ENCODE measurements around the gene REL. TPM values are rescaled to one million over a fixed set of nuclear protein-coding genes. Genes with fewer than 3 reads are reported as not detected.

The REL gene
- total RNA-seq (10 to 100 TPM; 90.9 to 96.2 TPM), total RNA-seq (44.0 to 139 reads per million in 2 donors)

DNA sequence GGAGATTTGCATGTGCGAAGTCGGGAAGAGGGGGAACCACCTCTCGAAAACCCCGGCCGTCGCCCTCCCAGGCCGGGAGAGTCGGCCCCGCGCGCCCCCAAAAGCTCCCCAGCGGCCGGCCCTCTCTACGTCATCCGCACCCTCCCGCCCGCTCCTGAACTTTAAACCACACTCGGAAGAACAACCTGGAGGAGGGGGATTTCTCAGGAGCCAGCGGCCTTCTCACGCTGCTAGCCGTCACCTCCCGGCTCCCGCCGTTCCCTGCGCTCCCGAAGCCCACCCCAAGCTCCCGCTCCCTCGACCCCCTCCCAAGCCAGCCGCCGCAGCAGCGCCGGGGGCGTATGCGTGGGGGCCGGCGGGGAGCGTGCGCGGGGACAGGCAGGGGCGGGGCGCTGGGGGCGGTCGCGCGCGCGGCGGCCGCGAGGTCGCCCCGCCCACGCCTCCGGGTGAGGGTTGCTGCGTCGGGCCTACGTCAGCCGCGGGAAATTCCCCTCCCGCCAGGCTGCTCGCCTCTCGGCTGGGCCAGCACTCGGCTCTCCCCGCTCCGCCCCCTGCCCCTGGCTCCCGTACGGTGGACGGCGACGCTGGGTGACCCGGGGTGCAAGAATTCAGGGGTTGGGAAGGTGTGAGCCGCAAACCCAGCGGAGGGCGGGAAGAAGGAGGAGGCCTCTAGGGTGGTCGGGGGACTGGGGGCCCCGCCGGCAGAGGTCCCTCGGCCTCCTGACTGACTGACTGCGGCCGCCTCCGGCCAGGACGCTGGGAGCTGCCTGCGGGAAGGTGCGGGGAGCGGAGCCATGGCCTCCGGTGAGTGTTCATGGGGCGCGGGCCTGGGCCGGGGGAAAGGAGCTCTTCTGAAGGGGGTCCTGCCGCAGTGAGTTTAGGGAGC is at the start of gene REL:
TSS of gene REL (plus strand) at position 528 of the 886 bp plus-strand sequence. CDS start at position 795, 267 bp downstream.
- ATAC-seq, result peak; percentile 87
- peaks cover 24% of the 10 kb centered on the region for H3K4me1 Mint-ChIP-seq
- H3K36me3 Mint-ChIP-seq (ENCODE audit: low read depth), result no peaks in the 10 kb centered on the region

DNA sequence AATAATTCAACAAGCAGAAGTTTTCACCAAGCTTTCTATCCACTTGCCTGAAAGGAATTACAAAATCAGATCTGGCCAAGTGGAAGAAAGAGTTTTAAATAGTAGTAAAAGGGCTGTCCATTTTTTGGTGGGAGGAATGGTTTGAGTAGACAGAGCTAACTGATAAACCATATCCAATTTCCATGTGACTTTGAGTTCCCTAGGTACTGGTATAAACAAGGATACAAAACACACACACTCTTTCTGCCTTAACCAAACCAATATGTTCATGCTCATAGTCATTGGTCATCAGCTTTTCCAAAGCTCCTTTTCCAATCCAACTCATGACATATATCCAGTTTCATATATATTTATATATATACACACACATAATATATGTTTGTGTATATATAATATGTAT is 49.5 kb upstream of the REL start:
- Mint-ChIP-seq H3K27me3 (peaks cover 29% of the 10 kb centered on the region), H3K36me3 (ENCODE audit: low read depth) (no peaks in the 10 kb centered on the region), H3K27ac (no peak overlapping the region), H3K4me1 (peaks cover 6% of the 10 kb centered on the region), H3K4me3 (no peak overlapping the region)
- H3K9me3 ChIP-seq (ENCODE audit: control insufficient read depth, low read length, poor library complexity, severe bottlenecking), result no peaks in the 10 kb centered on the region
- no peak for ATAC-seq
- DNase-seq, result no peak

More for the DNA sequence above, at the start of gene REL:
- Mint-ChIP-seq H3K27me3 (no peaks in the 10 kb centered on the region), H3K4me3 (peak within 1 kb of the TSS; percentile 99), H3K27ac (peak within 1 kb of the TSS; percentile 98)
- H3K9me3 ChIP-seq (ENCODE audit: control insufficient read depth, low read length, poor library complexity, severe bottlenecking), result no peaks in the 10 kb centered on the region
- peak; percentile 85 to 93 (median 87) for DNase-seq

DNA sequence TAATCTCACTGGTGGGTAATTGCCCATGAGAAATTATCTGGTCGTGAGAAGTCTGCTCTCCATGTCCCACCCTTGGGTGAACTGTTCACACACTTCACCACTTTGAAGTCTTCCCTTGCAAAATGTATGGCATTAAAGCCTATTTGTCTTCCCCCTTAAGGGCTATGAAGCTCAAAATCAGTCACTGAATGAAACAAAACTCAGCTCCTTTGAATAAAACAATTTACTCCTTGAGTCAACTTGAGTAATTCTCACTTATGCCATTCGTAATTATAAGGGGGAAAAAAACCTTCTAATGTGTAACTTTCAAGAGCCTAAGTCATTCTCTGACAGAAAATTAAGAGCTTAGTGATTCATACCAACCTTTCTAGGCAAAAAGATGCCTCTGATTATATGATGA is 48.8 kb upstream of the REL start:
- no peak for ATAC-seq
- peak overlapping the region; percentile 3 for H3K27ac Mint-ChIP-seq
- DNase-seq, result no peak
- H3K27me3 Mint-ChIP-seq, result peaks cover 29% of the 10 kb centered on the region
- no peaks in the 10 kb centered on the region for H3K9me3 ChIP-seq (ENCODE audit: control insufficient read depth, low read length, poor library complexity, severe bottlenecking)
- H3K4me3 Mint-ChIP-seq, result no peak overlapping the region
- H3K4me1 Mint-ChIP-seq, result peaks cover under 1% of the 10 kb centered on the region
- no peaks in the 10 kb centered on the region for H3K36me3 Mint-ChIP-seq (ENCODE audit: low read depth)

DNA sequence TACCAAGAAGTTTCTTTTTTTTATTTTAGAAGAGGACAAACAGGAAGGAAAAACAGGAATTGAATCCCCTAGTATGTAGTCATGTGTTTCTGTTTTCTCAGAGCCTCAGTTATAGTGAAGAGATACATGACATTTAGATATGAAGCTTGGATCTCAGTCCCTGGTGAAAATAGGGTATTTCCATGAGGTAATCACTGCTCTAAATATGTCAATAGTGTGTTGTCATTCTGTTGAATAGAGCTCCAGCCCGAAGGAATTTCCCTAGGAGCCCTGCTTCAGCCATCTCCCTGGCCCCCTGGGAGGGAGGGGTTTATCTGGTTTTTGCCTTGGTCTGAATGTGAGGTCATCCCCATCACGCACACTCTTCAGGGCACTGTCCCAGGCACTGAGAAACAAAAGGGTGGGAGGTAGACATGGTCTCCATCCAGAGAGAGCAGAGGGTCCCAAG is 47.1 kb upstream of the REL start:
- ATAC-seq, result peak; percentile 51

DNA sequence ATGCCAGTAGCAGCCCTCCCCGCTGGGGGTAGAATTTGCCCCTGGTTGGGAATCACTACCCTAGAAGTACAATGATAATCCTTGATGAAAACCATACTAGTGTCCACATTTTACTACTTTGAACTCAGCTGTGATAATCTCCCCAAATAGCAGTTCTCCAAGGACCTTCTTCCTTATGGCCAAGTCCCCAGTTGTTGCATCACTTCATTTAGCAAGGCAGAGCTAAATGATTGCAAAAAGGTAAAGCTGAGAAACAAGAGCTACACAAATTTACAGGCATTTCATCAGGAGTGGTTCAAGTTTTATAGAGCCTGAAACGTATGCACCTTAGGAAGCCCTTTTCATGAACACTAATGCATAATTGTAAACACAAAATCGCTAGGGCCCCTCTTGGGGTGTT is 44.9 kb upstream of the REL start:
- Mint-ChIP-seq H3K27me3 (peaks cover 27% of the 10 kb centered on the region), H3K4me1 (peaks cover 8% of the 10 kb centered on the region), H3K27ac (no peak overlapping the region), H3K36me3 (ENCODE audit: low read depth) (no peaks in the 10 kb centered on the region), H3K4me3 (no peak overlapping the region)
- H3K9me3 ChIP-seq (ENCODE audit: control insufficient read depth, low read length, poor library complexity, severe bottlenecking), result no peaks in the 10 kb centered on the region
- DNase-seq (no peak), ATAC-seq (no peak)

More for the DNA sequence above, 47.1 kb upstream of the REL start:
- no peak overlapping the region for H3K4me3 Mint-ChIP-seq
- H3K4me1 Mint-ChIP-seq, result no peaks in the 10 kb centered on the region
- no peaks in the 10 kb centered on the region for H3K36me3 Mint-ChIP-seq (ENCODE audit: low read depth)
- H3K27ac Mint-ChIP-seq, result peak overlapping the region; percentile 2
- no peaks in the 10 kb centered on the region for H3K9me3 ChIP-seq (ENCODE audit: control insufficient read depth, low read length, poor library complexity, severe bottlenecking)
- peaks cover 29% of the 10 kb centered on the region for H3K27me3 Mint-ChIP-seq
- no peak for DNase-seq

DNA sequence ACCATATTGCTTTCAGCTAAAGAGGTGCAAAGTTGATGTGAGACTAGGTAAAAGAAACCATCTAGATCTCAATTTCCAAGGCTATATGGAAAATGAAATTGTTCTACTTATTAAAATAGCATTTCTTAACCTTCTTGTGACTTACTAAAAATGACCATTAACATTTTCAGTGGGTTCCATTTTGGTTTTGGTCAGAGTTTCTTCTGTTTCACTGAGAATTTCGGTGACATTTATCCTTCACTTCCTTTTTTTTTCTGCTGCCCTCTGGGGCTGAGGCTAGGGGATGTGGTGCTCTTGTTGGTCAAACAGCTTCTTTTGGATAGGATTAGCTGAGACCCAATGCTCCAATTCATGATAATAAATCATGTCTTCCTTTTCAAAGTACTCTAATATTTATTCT is 44.3 kb upstream of the REL start:
- ATAC-seq, result no peak
- no peak for DNase-seq
- Mint-ChIP-seq H3K36me3 (ENCODE audit: low read depth) (no peaks in the 10 kb centered on the region), H3K4me1 (peaks cover 8% of the 10 kb centered on the region), H3K4me3 (no peak overlapping the region), H3K27ac (no peak overlapping the region), H3K27me3 (peaks cover 24% of the 10 kb centered on the region)
- no peaks in the 10 kb centered on the region for H3K9me3 ChIP-seq (ENCODE audit: control insufficient read depth, low read length, poor library complexity, severe bottlenecking)

DNA sequence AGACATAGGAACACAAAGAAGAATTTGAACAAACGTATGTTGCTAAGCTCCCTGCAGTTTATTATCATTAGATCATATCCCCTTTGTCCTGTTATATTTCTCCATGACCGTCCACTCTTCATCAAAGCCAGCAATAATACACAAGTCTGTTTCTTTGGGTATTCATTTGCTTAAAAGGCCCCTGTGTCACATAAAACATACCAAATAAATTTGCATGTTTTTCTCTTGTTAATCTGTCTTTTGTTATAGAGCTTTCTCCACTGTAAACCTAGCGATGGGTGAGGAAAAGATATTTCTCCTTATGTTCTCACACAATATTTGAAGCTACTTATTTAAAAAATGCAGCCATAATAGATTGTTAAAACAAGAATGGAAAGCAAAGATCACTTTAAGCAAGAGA is 42.9 kb upstream of the REL start:
- Mint-ChIP-seq H3K27ac (no peak overlapping the region), H3K4me3 (no peak overlapping the region), H3K36me3 (ENCODE audit: low read depth) (no peaks in the 10 kb centered on the region), H3K27me3 (peaks cover 20% of the 10 kb centered on the region), H3K4me1 (peaks cover 8% of the 10 kb centered on the region)
- no peak for DNase-seq
- no peak for ATAC-seq
- no peaks in the 10 kb centered on the region for H3K9me3 ChIP-seq (ENCODE audit: control insufficient read depth, low read length, poor library complexity, severe bottlenecking)

DNA sequence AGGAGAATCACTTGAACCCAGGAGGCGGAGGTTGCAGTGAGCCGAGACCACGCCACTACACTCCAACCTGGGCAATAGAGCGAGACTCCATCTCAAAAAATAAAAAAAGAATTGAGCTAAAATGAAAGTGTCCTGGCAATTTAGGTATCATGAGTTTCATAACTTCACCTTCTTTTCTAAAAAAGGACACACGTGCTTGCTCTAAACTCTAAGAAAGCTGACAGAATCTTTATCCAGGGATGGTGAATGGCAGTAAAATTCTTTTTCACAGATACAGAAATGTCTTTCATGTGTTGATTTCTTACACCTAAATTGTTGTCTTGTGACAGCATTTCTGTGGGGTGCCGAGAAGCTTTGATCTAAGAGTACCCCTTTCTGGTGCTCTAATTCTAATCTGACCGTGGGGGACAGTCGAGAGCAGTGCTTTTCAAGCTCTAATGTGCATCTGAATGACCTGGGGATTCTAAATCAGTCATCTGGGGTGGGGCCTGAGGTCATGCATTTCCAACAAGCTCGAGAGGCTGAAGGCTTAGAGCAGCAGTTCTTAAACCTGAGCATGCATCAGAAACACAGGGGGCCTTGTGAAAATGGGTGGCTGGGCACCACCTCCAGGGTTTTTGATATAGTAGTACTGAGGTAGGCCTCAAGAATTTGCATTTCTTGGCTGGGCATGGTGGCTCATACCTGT is 42.1 kb upstream of the REL start:
- no peak for ATAC-seq
- no peak overlapping the region for H3K4me3 Mint-ChIP-seq
- no peak overlapping the region for H3K27ac Mint-ChIP-seq
- no peaks in the 10 kb centered on the region for H3K9me3 ChIP-seq (ENCODE audit: control insufficient read depth, low read length, poor library complexity, severe bottlenecking)
- H3K36me3 Mint-ChIP-seq (ENCODE audit: low read depth), result no peaks in the 10 kb centered on the region
- no peak for DNase-seq
- peaks cover 8% of the 10 kb centered on the region for H3K4me1 Mint-ChIP-seq
- peaks cover 12% of the 10 kb centered on the region for H3K27me3 Mint-ChIP-seq

DNA sequence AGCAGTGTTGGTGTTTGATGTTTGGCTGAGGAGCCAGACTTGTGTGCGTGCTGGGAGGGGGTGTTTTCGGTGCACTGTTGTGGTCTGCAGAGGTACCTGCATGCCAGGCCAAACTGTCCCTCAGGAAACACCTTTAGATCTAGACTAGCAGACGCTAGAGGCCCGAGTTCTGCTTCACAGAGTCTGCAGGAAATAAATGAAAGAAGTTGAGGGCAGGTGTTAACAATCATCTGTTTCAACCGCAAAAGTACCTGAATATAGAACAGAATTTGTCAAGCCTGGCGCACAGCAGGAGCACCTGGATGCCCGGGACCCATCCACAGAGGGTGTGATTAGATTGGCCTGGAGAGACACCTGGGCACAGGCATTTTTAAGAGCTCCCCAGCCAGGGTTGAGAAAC is 40.5 kb upstream of the REL start:
- Mint-ChIP-seq H3K4me1 (peaks cover 8% of the 10 kb centered on the region), H3K27me3 (no peaks in the 10 kb centered on the region), H3K36me3 (ENCODE audit: low read depth) (no peaks in the 10 kb centered on the region), H3K4me3 (peak overlapping the region; percentile 66), H3K27ac (peak overlapping the region; percentile 37)
- DNase-seq, result no peak
- H3K9me3 ChIP-seq (ENCODE audit: control insufficient read depth, low read length, poor library complexity, severe bottlenecking), result no peaks in the 10 kb centered on the region
- peak; percentile 80 for ATAC-seq

DNA sequence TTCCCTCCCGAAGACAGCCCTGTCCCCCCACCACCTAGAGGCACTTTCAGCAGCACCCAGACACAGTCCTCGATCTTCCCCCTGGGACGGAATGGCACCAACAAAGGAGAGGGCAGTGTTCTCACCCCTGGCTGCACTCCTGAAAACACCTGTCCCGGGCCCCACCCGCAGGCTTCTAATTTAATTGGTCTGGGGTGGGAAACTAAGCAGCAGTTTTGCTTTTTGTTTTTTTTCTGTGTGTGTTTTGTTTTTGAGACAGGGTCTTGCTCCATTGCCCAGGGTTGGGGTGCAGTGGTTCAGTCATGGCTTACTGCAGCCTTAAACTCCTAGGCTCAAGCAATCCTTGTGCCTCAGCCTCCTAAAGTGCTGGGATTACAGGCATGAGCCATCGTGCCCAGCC is 38.4 kb upstream of the REL start:
- Mint-ChIP-seq H3K36me3 (ENCODE audit: low read depth) (no peaks in the 10 kb centered on the region), H3K4me3 (no peak overlapping the region), H3K27ac (no peak overlapping the region), H3K27me3 (no peaks in the 10 kb centered on the region), H3K4me1 (peaks cover 8% of the 10 kb centered on the region)
- ATAC-seq (no peak), DNase-seq (no peak)
- H3K9me3 ChIP-seq (ENCODE audit: control insufficient read depth, low read length, poor library complexity, severe bottlenecking), result no peaks in the 10 kb centered on the region

DNA sequence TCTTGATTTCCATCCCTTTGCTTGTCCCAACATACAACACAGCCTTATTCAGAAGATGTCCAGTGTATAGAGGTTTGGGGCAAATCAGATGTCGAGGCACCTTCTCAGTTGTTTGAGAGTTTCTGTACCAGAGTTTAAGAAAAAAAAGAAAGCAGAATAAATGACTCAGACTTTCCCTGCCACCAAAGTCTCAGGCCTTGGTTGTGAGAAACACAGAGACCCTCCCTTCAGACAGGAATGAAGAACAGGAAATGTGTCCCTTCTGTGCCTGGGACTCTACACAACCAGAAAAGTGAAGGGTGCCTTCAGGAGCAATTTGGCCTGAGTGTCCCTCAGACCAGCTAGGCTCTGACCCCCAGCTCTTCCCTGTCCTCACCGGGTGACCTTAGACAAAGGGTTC is 37.3 kb upstream of the REL start:
- H3K9me3 ChIP-seq (ENCODE audit: control insufficient read depth, low read length, poor library complexity, severe bottlenecking), result no peaks in the 10 kb centered on the region
- no peak for DNase-seq
- no peaks in the 10 kb centered on the region for H3K36me3 Mint-ChIP-seq (ENCODE audit: low read depth)
- peaks cover 8% of the 10 kb centered on the region for H3K4me1 Mint-ChIP-seq
- no peak for ATAC-seq
- no peaks in the 10 kb centered on the region for H3K27me3 Mint-ChIP-seq
- H3K4me3 Mint-ChIP-seq, result no peak overlapping the region
- H3K27ac Mint-ChIP-seq, result no peak overlapping the region

DNA sequence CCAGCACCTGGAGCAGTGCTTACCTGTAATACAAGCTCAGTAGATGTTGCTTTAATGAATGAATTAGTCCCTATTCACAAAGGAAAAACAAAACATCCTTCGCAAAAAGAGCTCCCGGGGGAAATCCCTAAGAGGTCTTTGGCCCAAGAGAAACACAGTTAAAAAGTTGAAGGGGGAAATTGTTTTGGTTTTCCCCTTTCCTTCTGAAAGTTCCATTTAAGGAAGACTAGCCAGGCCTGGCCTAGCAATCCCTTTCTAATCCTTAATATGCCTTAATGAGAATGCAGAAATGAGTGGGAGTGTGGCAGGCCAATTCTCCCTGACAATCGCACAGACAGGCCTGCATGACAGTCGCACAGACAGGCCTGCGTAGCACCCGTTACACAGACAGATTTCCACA is 33.5 kb upstream of the REL start:
- ATAC-seq (no peak), DNase-seq (no peak)
- Mint-ChIP-seq H3K27ac (no peak overlapping the region), H3K4me1 (peaks cover 2% of the 10 kb centered on the region), H3K4me3 (no peak overlapping the region), H3K36me3 (ENCODE audit: low read depth) (no peaks in the 10 kb centered on the region), H3K27me3 (no peaks in the 10 kb centered on the region)
- H3K9me3 ChIP-seq (ENCODE audit: control insufficient read depth, low read length, poor library complexity, severe bottlenecking), result no peaks in the 10 kb centered on the region

DNA sequence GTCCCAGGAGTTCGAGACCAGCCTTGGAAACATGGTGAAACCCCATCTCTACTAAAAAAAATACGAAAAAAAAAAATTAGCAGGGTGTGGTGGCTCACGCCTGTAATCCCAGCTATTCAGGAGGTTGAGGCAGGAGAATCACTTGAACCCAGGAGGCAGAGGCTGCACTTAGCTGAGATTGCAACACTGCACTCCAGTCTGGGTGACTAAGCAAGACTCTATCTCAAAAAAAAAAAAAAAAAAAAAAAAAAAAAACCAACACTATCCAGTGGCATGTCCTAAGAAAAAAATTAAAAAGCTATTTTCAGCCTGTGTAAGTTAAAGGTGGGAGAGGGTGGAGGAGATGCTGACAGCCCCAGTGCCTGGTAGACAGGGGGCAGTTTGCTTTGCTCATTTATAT is 32.2 kb upstream of the REL start:
- no peak overlapping the region for H3K4me3 Mint-ChIP-seq
- no peaks in the 10 kb centered on the region for H3K9me3 ChIP-seq (ENCODE audit: control insufficient read depth, low read length, poor library complexity, severe bottlenecking)
- H3K27me3 Mint-ChIP-seq, result no peaks in the 10 kb centered on the region
- no peak overlapping the region for H3K27ac Mint-ChIP-seq
- no peak for DNase-seq
- no peak for ATAC-seq
- H3K36me3 Mint-ChIP-seq (ENCODE audit: low read depth), result no peaks in the 10 kb centered on the region
- peaks cover 2% of the 10 kb centered on the region for H3K4me1 Mint-ChIP-seq
